Measurements from ENCODE around the gene CLEC2A. TPM values are rescaled to one million over a fixed set of nuclear protein-coding genes. Genes with fewer than 3 reads are reported as not detected.

The CLEC2A gene
- polyA plus RNA-seq, 1 donor from 2014 or later: not detected

DNA sequence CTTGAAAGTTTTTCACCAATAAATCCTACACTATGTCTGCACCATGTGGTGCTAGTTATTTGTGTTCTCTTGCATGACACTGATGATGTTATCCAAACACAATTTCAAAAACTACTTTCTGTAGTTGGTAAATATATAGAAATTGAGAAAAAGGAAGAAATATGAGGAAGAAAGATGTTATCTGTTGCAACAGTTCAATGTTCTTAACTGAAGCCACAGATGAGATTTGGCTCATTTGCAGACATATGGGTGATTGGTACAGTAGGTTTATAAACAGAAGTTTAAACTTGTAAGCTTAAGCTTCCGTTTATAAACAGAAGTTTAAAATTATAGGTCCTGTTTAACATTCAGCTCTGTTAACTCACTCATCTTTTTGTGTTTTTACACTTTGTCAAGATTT is 39.0 kb upstream of the CLEC2A start, which contains the start of gene CLEC12A:
TSS of gene CLEC12A (plus strand) at position 229 of the 400 bp plus-strand sequence. CDS start 188 bp downstream, outside the sequence.
- Histone ChIP-seq H3K4me3 (ENCODE audit: low read length) (no peak within 1 kb of the TSS), H4K20me1 (ENCODE audit: insufficient read depth) (no peaks in the 10 kb centered on the region), H3K4me2 (ENCODE audit: low read length) (no peak within 1 kb of the TSS), H3K9me2 (ENCODE audit: insufficient read depth, low read length) (no peaks in the 10 kb centered on the region), H3K27me3 (ENCODE audit: insufficient read depth, low read depth, low read length) (no peaks in the 10 kb centered on the region), H3K36me3 (ENCODE audit: insufficient read depth, low read length) (no peaks in the 10 kb centered on the region), H3K79me2 (replicated peaks; ENCODE audit: insufficient read depth, low read length) (no peaks in the 10 kb centered on the region), H3F3A (ENCODE audit: insufficient read depth, low read length, poor library complexity, severe bottlenecking) (no peaks in the 10 kb centered on the region), H3K9ac (ENCODE audit: low read length) (no peak within 1 kb of the TSS), H3K27ac (ENCODE audit: low read length) (no peak within 1 kb of the TSS), H2AFZ (ENCODE audit: low read depth, low read length) (no peak within 1 kb of the TSS), H3K9me3 (ENCODE audit: low read length) (peaks cover 4% of the 10 kb centered on the region)
- TF ChIP-seq EP300 (conservative IDR thresholded peaks at IDR 0.05; ENCODE audit: poor library complexity, severe bottlenecking) (no peak), SMC3 (conservative IDR thresholded peaks at IDR 0.05; ENCODE audit: poor library complexity) (no peak), RAD21 (conservative IDR thresholded peaks at IDR 0.05) (no peak), EZH2 (IDR thresholded peaks at IDR 0.05; ENCODE audit: borderline replicate concordance, insufficient read depth, low read length, poor library complexity, severe bottlenecking) (no peak), TAF1 (IDR thresholded peaks at IDR 0.05; ENCODE audit: low read depth) (no peak), MXI1 (conservative IDR thresholded peaks at IDR 0.05; ENCODE audit: poor library complexity, severe bottlenecking) (no peak), POLR2AphosphoS5 (IDR thresholded peaks at IDR 0.05) (no peak)
- TF ChIP-seq, protein P1, sequence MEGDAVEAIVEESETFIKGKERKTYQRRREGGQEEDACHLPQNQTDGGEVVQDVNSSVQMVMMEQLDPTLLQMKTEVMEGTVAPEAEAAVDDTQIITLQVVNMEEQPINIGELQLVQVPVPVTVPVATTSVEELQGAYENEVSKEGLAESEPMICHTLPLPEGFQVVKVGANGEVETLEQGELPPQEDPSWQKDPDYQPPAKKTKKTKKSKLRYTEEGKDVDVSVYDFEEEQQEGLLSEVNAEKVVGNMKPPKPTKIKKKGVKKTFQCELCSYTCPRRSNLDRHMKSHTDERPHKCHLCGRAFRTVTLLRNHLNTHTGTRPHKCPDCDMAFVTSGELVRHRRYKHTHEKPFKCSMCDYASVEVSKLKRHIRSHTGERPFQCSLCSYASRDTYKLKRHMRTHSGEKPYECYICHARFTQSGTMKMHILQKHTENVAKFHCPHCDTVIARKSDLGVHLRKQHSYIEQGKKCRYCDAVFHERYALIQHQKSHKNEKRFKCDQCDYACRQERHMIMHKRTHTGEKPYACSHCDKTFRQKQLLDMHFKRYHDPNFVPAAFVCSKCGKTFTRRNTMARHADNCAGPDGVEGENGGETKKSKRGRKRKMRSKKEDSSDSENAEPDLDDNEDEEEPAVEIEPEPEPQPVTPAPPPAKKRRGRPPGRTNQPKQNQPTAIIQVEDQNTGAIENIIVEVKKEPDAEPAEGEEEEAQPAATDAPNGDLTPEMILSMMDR (IDR thresholded peaks at IDR 0.05; ENCODE audit: poor library complexity, severe bottlenecking): no peak
- TF ChIP-seq, protein P2, sequence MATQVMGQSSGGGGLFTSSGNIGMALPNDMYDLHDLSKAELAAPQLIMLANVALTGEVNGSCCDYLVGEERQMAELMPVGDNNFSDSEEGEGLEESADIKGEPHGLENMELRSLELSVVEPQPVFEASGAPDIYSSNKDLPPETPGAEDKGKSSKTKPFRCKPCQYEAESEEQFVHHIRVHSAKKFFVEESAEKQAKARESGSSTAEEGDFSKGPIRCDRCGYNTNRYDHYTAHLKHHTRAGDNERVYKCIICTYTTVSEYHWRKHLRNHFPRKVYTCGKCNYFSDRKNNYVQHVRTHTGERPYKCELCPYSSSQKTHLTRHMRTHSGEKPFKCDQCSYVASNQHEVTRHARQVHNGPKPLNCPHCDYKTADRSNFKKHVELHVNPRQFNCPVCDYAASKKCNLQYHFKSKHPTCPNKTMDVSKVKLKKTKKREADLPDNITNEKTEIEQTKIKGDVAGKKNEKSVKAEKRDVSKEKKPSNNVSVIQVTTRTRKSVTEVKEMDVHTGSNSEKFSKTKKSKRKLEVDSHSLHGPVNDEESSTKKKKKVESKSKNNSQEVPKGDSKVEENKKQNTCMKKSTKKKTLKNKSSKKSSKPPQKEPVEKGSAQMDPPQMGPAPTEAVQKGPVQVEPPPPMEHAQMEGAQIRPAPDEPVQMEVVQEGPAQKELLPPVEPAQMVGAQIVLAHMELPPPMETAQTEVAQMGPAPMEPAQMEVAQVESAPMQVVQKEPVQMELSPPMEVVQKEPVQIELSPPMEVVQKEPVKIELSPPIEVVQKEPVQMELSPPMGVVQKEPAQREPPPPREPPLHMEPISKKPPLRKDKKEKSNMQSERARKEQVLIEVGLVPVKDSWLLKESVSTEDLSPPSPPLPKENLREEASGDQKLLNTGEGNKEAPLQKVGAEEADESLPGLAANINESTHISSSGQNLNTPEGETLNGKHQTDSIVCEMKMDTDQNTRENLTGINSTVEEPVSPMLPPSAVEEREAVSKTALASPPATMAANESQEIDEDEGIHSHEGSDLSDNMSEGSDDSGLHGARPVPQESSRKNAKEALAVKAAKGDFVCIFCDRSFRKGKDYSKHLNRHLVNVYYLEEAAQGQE (IDR thresholded peaks at IDR 0.05; ENCODE audit: borderline replicate concordance): no peak

- Histone ChIP-seq H3F3A (ENCODE audit: insufficient read depth, low read length, poor library complexity, severe bottlenecking) (no peaks in the 10 kb centered on the region), H3K9me3 (ENCODE audit: low read length) (no peaks in the 10 kb centered on the region), H2AFZ (ENCODE audit: low read depth, low read length) (no peak overlapping the region), H4K20me1 (ENCODE audit: insufficient read depth) (no peaks in the 10 kb centered on the region), H3K4me3 (ENCODE audit: low read length) (no peak overlapping the region), H3K27me3 (ENCODE audit: insufficient read depth, low read depth, low read length) (no peaks in the 10 kb centered on the region), H3K9ac (ENCODE audit: low read length) (no peak overlapping the region), H3K4me2 (ENCODE audit: low read length) (no peak overlapping the region), H3K36me3 (ENCODE audit: insufficient read depth, low read length) (no peaks in the 10 kb centered on the region), H3K79me2 (replicated peaks; ENCODE audit: insufficient read depth, low read length) (no peaks in the 10 kb centered on the region), H3K27ac (ENCODE audit: low read length) (no peak overlapping the region), H3K9me2 (ENCODE audit: insufficient read depth, low read length) (no peaks in the 10 kb centered on the region)
- TF ChIP-seq TAF1 (IDR thresholded peaks at IDR 0.05; ENCODE audit: low read depth): no peak
- TF ChIP-seq MXI1 (conservative IDR thresholded peaks at IDR 0.05; ENCODE audit: poor library complexity, severe bottlenecking): no peak
- TF ChIP-seq POLR2AphosphoS5 (IDR thresholded peaks at IDR 0.05): no peak
- no peak for TF ChIP-seq EP300 (conservative IDR thresholded peaks at IDR 0.05; ENCODE audit: poor library complexity, severe bottlenecking)
- TF ChIP-seq EZH2 (IDR thresholded peaks at IDR 0.05; ENCODE audit: borderline replicate concordance, insufficient read depth, low read length, poor library complexity, severe bottlenecking): no peak
- no peak for TF ChIP-seq SMC3 (conservative IDR thresholded peaks at IDR 0.05; ENCODE audit: poor library complexity)
- TF ChIP-seq, protein P1 (IDR thresholded peaks at IDR 0.05; ENCODE audit: poor library complexity, severe bottlenecking): no peak
- TF ChIP-seq RAD21 (conservative IDR thresholded peaks at IDR 0.05): no peak
- TF ChIP-seq, protein P2 (IDR thresholded peaks at IDR 0.05; ENCODE audit: borderline replicate concordance): no peak
Measured at GRCh38 chr12:9969673-9970072, 37.5 kb upstream of the CLEC2A start.

Measured in neural cell (in vitro differentiated cells).